Activated CD8-positive, alpha-beta memory T cell treated with anti-CD3 and anti-CD28 coated beads, Interleukin-2, amount 50 U/mL, for 1 hour (primary cell): ENCODE results near the gene PHACTR3.
"Not testable (repeated sequence)": the region's sequence is repeated elsewhere in the genome, so short reads cannot be mapped to it uniquely, and the experiment has no call there.

Experiments used
- DNase-seq: peaks from one replicate; pipeline ENCODE4 v3.0.0-alpha.2; 2020; ENCODE audit errors: extremely low read depth

Gene PHACTR3

DNA sequence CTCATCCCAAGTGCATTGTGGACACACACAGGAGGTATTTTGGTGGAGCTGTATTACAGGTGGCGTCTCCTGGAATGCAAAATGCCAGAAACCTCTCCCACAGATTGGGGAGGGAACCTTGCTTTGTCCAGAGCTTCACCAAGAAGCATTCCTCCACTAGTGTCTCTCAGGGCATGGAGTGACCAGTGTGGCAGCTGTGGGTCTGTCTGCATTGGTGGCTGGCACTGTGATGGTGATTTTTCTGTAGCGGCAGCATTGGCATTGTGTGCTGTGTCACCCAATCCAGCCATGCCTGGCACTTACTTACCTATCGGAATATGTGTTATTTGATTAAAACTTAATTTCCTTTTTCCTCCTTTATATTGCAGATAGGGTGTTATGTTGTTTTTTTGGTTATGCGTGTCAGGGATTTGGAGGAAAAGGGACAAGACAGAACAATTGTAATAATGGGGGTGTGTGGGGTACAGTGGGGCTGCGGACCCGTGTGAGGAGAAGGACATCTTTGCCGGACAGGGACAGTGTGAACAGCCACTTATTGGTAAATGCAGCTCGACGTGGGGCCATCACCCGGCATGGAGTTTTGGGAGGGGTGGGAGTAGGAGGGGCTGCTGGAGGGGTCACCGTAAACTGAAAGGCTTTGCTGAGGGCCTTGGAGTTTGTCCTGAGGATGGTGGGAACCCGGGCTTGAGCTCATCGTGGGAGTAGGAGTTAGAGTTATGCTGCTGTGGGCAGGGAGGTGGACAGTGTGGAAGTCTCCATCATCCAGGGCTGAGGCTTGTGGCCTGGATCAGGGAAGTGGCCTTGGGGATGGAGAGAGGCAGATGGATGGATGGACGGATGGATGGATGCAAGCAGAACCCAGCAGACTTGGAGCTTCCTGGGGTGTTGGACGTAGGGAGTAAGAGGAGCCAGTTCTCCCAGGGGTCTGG, 224.0 kb downstream of the PHACTR3 start:
- no peak for DNase-seq

DNA sequence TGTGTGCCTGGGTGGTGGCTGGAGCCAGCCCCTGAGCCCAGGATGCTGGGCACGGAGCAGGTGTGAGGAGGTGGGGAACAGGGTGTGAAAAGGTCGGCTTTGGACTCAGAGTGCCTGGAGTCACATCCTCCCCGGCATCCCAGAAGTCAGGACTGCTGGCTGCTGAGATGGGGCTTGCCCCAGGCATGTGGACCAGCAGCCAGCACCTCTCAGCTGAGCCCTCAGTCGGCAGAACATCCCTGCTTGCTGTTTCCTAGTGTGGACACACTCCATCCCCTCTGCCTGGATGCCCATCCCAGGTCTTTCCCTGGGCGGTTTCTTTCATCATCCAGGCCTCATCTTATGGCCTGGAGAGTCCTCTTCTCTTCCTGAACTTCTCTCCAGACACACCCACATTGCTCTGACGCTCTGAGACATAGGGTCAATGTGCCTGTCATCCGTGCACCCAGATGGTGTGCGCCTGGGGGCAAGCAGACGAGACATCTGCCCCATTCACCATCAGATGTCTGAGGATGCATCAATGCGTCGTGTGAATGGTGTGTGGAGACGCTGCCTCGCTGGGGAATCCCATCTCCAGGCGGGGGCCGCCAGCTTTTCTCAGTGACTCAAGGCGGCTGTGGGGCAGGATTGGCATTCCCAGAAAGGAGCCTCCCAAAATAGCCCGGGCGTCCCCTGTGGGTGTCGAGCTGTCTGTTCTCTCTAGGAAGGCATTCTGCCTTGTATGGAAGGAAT, 224.9 kb downstream of the PHACTR3 start:
- no peak for DNase-seq

DNA sequence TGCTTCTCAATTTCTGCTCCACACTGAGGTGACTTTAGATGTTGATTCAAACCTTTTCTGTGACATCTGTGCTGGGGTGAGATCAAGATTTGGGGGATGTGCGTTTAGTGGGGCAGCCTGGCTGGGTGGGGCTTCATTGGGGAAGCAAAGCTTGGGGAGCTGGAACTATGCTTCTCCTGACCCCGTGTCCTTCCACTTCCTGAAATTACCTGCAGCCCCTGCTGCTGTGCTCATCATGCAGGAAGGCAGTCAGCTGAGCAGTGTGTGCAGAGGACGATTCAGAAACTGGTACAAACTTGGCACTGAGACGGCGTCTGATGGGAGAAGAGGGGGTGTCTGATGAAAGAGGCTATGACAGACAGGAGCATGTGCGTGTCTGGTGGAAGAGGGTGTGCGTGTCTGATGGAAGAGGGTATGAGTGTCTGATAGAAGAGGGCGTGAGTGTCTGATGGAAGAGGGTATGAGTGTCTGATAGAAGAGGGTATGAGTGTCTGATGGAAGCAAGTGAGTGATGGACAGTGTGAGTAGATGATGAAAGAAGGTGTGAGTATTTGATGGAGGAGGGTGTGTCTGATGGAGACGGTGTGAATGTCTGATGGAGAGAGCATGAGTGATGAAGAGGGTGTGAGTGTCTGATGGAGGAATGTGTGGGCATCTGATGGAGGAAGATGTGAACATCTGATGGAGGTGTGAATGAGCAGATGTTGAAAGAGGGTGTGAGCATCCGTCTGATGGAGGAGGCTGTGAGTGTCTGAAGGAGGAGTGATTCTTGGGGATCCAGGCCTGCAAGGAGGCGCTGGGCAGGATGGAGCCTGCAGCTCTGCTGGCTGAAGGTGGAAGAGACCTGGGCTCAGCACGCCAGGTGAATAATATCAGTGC, 225.7 kb downstream of the PHACTR3 start:
- no peak for DNase-seq

DNA sequence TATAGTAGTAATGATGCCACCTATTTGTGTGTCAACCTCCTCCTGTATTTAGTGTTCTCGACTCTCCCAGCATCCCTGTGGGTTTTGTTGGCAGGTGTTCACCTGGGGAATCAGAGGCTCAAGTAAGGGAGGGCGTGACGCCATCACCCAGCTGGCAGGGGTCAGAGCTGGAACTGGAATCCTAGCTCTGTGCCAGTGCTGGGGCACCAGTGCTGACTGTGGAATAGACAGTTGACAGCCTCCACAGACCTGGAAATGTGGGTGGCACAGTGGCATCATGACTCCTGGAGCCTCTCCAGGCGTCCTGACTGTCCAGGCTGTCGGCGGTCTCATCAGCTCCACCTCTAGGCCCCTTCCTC, 226.3 kb downstream of the PHACTR3 start:
- no peak for DNase-seq

DNA sequence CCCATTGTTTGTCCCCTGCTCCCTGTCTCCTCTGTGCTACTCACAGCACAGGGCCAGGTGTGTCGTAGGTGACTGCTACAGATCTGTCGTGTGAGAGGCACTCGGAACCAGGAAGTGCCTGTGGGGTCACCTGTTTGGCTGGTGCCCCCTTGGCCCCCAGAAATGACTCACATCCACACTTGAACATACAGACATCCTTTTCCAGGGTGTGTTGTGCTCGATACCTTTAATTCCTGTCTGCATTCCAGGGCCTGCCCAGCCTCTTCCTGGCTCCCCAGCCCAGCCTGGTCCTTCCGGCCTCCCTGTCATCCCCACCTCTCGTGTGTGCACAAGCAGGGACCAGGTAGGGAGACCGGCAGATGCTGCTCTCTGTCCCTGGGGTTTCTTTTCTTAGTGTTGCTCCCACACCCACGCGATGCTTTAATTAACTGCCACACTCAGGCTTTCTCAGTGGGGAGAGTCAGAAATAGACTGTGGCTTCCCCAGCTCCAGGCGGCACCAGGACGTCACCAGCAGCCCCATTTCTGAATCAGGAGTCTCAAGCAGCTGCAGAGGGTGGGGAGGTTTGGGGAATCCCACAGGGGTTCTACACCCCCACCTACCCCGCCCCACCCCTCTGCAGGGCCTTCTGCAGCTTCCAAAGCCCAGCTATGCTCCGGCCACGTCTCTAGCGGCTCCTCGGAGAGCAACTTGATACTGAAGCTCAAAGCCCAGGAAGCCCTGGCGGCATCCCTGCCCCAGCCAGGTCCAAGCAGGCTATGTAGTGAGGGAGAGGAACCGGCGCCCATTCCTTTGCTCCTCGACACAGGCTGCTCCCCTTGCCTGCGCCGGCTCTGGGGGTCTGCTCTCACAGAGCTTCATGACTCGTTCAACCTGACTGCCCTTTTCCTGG, 226.9 kb downstream of the PHACTR3 start:
- no peak for DNase-seq

DNA sequence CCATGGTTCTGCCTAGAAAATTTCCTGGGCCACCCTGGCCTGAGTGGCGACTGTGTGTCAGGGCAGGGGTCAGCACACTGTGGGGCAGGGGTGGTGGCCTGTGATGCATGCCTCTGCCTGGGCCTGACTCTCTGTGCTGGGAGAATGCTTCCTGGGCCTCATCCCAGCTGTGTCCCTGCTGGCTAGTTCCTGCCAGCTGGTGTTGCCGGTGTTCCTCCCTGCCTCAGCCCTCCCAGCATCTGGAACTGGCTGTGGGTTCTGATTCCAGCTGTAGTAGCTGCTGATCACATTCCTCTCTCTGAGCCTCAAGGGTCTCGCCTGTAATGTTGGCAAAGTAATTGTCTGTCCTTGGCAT, 227.6 kb downstream of the PHACTR3 start:
- no peak for DNase-seq

DNA sequence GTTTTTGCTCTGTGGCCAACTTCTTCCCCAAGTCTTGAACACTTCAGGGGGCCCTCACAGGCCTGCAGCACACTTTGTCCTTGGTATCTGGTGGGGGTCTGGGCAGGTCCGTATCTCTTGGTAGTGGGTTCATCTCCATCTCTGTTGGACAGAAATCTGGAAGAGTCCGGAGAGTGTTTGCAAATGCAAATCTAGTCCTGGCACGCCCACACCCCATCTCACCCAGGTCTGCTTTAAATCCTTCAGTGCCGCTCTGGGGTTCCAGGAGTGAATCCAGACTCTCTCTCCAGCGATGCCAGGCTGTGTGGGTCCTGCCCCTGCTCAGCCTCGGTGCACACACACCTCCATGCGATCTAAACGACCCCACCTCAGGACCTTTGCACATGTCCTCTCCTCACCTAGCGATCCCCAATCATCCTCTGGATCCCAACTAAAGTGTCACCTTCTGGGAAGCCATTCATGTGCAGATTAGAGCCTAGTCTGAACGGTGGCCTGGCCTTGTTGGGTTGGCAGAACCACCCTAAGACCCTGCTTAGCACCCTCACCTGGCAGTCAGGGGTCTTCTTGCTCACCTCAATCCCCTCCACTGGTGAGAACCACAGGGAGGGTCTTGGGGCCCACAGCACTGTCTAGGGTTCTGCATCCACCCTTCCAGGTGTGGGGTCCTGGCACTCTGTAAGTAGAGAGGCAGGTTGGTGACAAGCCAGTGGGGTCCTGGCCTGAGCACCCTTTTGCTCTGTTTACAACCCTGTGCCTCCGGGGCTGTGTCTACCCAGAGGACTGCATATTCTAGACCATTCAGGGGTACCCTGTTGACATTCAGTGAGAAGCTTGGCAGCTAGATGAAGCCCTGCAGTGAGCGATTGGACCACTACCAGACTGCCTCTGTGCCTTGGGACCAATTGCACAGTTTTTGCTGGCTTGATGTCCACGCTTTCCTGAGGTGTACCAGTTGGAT, 228.3 kb downstream of the PHACTR3 start:
- no peak for DNase-seq

DNA sequence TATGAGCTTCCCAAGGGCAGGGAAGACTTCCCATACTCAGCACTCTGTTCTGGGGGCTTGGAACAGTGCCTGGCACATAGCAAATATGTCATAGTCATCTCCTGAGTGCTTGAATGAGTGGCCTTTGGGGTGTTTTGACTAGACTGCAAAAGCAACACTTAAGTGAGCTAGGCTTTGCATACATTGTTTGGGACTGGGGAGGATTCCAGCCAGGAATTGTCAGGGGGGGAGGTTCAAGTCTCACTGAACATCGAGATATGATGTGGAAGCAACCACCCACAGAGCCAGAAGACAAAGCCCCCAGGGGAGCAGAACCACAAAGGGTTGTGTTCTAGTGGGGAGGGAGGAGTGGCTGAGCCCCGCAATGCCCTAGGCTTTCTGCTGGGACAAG, 230.7 kb downstream of the PHACTR3 start:
- no peak for DNase-seq

DNA sequence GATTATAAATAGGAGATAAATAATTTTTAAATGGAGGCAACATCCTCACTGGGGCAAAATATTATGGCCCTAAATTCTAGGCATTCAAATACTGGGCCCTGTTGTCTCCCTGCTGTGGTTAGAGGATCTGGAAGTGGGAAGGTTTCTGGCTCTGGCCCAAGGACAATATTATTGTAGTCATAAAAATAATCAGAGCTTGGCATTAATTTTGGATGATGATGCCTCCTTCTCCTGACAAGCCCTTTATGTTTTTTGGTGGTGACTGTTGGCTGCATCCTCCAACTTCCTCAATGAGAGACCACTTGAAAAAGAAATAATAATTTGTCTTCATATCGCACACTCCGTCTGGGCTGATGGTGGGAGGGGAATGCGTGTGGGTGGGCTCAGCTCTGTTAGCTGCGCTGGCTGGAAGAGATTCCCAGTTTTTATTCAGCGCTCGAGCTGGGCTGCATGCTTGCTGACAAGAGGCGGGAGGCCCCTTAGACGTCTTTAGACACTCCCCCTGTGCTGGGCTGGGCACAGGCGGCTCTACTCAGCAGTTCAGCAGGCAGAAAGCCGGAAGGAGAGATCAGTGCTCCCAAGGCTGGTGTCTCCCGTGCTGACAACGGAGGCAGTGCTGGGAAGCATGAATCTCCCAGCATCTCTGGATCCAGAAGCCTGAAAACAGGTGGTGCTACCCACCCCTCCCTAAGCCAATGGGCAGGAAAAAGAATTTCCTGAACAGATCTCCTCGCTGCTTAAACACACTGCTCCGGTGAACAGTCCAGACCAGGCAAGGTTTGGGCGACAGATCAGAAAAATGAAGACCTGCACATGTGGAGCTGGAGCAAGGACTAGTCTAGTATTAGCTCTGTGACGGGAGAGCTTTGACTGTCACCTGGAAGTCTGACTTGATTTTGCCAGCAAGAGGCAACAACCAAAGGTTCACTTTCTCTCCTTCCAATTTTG, 231.4 kb downstream of the PHACTR3 start:
- no peak for DNase-seq

DNA sequence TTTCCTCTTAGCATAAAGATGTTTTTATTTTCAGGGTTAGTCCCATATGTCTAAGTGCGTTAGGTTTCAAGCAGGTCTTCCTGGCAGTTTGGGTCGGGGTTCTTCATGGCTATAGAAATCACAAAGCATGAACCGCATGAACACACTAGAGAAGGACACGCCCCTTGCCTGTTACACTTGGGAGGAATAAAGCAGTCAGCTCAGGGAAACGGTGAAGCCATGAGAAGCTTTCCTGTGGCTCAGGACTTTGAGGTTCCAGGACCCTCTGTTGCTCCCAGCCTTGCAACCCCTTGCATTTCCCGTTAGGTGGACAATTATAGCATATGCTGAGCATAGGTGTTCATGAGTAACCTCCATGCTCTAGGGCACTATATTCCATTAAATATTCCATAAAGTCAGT, 232.4 kb downstream of the PHACTR3 start:
- no peak for DNase-seq

DNA sequence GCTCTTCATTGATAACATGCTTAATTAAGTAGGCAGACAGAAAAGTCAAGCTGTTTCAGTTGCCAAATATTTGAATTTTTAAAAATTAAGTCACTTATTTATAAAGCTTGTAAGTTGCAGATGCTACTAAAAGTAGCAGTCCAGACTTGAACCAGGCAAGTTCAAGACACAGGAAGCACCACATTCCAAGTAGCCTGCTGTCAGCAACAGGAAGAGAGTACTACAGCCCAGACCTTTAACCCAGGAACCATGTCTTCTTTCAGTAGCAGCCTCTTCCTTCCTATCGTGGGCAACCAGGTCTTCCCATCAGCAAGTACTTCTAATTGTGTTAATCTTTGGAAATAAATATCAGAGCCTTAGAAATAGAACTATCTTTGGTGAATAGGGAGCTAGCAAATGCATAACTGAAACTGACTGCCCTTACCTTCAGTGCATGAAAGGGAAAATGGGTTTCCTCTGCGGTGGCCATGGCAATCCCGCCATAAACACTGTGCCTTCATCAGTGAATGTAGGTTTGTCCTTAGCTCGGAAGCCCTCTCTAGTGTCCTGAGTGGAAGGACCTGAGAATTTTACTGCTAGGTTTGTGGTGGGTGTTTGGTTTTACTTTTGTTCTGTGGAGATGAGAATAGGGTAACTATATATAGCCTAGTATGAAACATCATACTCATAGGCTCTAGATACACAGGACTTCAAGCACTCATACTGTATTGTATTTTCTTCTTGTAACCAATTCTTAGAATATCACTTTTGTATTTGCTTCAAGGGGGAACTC, 233.5 kb downstream of the PHACTR3 start:
- DNase-seq: no peak

DNA sequence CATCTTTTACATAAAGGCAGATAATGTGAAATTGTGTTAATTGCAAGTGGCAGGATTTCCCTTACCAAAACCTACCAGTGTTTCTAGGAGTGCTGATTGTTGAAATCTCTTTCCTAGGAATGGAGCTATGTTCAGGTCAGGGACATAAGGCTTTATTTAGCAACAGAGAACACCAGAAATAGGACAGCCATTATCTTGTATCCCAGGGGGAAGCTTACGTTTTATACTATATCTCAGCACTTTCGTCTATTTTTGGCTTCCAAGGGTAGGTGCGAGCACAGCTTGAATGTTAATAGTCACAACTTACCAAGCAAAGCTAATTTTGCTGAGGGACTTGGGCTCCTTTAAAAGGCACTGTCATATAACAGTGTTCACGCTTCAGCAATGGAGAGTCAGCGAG, 235.1 kb downstream of the PHACTR3 start:
- no peak for DNase-seq

DNA sequence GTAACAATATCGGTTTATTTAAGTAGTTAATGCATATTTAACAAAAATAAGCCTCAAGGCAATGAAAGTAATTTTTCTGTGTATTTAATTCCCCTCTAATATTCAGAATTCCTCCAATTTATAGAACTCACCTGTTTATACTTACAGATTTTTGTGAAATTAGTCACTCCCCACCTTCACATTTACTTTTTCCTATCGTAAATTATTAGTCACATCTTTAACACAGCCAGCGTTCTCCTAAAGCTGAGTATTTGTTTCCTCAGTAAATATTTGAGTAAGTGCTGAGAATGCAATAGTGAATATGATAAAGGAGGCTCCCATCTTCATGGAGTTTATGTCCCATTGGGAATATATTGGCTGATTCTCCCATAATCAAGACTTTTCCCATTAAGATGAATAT, 241.1 kb downstream of the PHACTR3 start:
- no peak for DNase-seq

DNA sequence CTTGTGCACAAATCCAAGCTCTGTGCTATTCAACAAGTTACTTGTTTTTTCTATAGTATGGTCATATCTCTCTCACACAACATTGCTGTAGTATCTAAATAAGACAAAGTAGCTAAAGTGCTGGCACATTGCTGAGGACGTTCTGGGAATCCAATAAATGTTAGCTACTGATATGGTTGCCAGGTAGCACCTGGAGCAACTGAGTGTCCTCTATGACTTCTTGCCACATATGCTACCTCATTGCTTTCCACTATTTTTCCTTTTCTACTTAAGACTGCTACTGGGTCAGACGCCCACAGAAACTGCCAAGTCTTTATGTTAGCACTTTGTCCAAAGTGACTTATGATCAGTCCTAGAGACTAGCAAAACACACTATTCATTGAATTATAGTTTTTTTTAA, 243.8 kb downstream of the PHACTR3 start:
- DNase-seq: no peak

DNA sequence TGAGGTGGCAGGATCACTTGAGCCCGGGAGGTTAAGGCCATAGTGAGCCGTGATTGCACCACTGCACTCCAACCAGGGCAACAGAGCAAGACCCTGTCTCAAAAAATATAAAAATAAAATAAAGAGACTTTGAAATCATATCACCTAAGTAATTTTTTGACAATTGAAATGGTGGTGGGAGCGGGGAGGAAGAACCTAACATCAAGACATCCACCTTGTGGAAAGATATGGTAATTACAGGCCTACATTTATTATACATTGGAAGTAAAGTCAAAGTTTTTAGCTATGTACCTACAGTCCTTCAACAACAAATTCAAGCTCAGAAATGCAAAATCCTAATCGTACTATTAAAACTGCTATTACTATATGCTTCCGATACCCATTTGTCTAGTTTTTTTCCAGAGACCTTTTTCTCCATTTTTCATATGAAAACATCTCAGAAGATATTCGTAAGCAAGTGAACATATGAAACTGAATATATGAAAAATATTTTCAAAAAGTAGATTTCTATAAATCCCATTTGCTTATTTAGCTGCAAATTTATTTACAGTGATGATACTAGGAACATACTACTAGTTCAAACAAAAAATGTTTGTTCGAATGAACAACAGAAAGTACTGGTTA, 245.8 kb downstream of the PHACTR3 start:
- no peak for DNase-seq

DNA sequence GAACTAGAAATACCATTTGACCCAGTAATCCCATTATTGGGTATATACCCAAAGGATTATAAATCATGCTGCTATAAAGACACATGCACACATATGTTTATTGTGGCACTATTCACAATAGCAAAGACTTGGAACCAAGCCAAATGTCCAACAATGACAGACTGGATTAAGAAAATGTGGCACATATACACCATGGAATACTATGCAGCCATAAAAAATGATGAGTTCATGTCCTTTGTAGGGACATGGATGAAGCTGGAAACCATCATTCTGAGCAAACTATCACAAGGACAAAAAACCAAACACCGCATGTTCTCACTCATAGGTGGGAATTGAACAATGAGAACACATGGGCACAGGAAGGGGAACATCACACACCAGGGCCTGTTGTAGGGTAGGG, 252.2 kb downstream of the PHACTR3 start:
- DNase-seq: not testable (repeated sequence)

DNA sequence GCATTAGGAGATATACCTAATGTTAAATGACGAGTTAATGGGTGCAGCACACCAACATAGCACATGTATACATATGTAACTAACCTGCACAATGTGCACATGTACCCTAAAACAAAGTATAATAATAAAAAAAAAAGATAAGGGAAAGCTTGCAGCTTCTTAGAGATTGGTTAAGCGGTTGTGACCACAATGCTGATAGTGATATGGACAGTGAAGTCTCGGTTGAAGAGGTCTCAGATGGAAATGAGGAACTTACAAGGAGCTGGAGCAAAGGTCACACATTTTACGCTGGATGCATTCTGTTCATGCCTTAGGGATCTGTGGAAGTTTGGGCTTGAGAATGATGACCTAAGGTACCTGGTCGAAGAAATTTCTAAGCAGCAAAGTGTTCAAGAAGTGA, 252.6 kb downstream of the PHACTR3 start:
- not testable (repeated sequence) for DNase-seq

DNA sequence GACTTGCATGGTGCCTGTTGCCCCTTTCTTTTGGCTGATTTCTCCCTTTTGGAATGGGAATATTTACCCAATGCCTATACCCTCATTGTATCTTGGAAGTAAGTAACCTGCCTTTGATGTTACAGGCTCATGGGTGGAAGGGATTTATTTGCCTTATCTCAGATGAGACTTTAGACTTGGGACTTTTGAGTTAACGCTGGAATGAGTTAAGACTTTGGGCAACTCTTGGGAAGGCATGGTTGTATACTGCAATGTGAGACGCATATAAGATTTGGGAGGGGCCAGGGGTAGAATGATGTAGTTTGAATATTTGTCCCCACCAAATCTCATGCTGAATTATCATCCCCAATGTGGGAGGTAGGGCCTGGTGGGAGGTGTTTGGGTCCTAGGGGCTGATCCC, 253.6 kb downstream of the PHACTR3 start:
- DNase-seq: no peak
